Raji (cell line): ENCODE measurements around the gene CBX2.

ENCODE experiments used
- POLR2A ChIP-seq: IDR thresholded peaks from 2 replicates; pipeline ENCODE4 v1.6.1; 2011; ENCODE audit warnings: low read depth, low read length, control low read depth; ENCODE audit not compliant: insufficient read depth

Gene CBX2

GRCh38 chr17:79750650-79751545 lies 27.1 kb upstream of the CBX2 start:
- TF ChIP-seq POLR2A, result no peak

- TF ChIP-seq POLR2A, result no peak
Measured at GRCh38 chr17:79752175-79752574, 25.8 kb upstream of the CBX2 start.

DNA sequence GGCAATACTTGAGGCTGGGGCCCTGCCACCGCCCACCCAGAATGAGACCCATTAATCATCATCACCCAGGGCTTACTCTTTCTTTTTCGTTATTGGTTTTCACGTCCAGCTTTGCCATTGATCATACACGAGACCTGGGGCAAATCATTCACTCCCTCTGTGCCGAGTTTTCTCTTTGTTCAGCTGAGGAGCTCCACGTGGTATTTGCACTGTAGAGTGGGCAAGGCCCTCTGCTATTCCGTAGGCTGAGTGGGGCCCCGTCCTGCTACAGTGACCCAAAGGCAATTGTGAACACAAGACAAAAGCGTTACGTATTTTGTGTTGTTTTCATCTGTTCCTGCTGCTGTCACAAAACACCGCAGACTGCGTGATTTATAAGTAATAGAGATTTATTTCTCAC lies 23.6 kb upstream of the CBX2 start:
- no peak for TF ChIP-seq POLR2A

DNA sequence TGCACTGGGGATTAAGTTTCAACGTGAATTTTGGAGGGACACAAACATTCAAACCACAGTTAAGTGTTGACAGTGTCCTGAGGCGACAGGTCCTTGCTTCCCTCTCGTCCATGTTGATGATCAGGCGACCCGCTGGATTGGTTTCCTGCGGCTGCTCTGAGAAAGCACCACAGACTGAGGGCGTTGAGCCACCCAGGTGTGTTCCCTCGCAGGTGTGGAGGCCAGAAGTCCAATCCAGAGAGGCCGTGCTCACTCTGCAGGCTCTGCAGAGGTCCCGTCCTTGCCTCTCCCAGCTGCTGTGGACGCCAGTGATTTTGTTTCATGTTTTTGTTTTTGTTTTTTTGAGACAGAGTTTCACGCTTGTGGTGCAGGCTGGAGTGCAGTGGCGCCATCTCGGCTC lies 22.4 kb upstream of the CBX2 start:
- no peak for TF ChIP-seq POLR2A

DNA sequence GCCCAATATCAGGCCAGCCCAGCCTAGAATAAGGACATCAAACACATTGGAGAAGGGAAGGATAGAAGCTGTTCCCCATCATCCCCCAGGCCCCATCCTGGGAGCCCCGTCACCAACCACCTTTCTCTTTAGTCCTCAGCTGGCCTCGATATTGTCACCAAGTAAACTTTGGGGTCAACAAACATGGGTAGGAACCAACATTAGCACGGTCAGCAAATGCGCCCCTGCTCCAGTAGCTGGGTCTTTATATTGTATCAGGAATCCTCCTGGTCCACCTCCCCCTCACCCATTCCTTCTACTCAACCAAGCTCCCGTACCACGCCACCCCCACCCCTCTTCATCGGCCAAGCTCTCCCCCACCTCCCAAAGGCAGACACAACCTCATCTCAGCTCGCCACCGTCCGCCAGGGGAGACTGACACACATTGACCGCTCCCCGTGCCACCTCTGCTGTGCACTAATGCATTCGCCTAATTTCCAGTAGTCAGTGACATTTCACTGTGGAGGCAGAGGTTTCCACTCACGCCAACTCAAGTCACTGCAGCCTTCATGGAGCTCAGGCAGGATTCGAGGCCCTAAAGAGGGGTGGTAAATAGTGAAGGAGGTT lies 20.7 kb upstream of the CBX2 start:
- TF ChIP-seq POLR2A, result no peak

- no peak for TF ChIP-seq POLR2A
Measured at GRCh38 chr17:79758271-79758670, 19.7 kb upstream of the CBX2 start.

- TF ChIP-seq POLR2A, result no peak
Measured at GRCh38 chr17:79760197-79760906, 17.6 kb upstream of the CBX2 start.

DNA sequence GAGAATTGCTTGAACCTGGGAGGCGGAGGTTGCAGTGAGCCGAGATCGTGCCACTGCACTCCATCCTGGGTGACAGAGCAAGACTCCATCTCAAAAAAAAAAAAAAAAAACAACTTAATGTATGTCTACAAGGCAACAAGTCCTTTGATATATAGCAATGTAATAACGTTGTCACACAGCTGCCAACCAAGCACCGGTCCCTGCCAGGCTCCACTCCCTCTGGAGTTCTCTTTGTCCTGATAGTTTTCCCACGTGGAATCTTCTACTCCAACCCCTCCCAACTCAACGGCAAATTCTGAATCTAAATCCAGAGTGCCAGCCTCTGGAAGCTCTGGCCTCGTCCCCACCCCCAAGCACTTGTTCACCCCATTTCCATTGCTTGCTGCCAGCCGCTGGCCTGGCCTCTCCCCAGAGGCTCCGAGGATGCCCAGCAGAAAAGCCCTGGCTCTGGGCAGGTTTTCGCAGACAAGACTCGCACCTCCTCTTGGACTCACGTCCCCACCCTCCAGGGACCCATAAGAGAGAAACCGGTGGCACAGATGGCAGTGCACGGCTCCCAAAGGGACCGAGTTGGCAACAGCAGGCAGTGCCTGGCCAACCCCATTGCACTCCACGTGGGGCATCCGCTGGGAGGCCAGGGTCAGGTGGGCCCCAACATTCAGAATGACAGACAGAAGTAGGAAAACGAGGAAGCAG lies 15.9 kb upstream of the CBX2 start:
- TF ChIP-seq POLR2A, result no peak

GRCh38 chr17:79765708-79766107 lies 12.2 kb upstream of the CBX2 start:
- no peak for TF ChIP-seq POLR2A

DNA sequence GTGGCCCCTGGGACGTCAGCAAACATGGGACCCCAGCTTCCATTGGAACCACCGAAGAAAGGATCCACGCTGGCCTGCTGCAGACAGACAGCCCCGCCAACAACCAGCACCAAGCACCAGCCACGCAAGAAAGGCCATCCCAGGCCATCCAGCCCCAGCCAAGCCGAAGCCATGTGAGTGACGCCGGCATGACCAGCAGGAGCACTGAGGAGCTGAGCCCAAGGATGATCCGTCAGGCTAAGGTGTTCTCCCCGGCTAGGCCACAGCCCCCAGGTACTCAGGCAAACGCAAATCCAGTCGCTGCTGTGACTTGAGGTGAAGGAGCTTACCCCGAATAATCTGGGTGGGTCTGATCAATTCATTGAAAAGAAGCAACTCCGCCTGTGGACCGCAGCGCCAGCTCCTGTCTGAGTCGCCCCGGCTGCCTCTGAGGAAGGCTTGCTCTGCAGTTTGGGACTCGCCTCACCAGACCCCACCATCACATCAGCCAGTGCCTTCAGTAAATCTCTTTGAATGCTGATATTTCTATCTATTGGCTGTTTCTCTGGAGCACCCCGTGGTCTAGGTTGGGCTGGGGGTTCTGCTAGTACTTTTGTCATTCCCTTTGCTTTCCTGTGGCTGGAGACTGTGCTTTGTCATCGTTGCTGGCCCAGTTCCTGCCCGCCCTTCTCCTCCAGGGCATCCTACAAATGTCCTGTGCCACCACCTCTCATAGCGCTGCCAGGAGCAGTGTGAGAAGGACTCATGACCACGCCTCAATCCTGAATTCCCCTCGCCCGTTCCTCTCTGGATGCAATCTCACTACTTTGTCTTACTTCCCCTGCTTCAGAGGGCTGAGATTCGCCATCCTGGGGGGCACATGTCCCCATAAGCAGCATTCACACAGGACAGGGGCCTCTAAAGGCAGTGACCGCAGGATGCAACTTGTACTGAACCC lies 8.1 kb upstream of the CBX2 start:
- no peak for TF ChIP-seq POLR2A

DNA sequence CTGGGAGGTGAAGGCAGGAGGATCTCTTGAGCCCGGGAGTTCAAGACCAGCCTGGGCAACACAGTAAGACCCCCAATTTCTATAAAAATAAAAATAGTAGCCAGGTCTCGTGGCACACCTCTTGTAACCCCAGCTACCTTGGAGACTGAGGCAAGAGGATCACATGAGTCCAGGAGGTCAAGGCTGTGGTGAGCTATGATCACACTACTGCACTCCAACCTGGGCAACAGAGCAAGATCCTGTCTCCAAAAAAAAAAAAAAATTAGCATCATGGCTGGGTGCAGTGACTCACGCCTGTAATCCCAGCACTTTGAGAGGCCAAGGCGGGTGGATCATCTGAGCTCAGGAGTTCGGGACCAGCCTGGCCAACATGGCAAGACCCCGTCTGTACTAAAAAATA lies 6.7 kb upstream of the CBX2 start:
- no peak for TF ChIP-seq POLR2A

DNA sequence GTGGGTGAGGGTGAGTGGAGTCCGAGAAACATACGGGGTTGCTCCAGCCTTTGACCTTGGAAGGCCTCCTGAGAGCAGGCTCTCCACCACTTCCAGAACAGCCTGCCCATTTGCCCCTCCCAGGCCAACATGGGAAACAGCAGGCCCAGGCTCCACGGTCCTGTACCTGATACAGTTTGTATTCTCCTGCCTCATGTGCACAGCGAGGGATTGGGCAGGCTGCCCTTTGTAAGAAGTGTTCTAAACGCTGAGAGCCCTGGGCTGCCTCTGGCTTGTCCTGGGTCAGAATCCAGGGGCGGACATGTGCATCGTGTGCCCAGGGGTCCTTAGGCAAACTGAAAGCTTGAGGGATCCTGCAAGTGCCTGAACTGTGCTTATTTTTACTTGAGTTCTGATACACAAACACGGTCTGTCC lies 3.4 kb upstream of the CBX2 start:
- TF ChIP-seq POLR2A, result no peak

DNA sequence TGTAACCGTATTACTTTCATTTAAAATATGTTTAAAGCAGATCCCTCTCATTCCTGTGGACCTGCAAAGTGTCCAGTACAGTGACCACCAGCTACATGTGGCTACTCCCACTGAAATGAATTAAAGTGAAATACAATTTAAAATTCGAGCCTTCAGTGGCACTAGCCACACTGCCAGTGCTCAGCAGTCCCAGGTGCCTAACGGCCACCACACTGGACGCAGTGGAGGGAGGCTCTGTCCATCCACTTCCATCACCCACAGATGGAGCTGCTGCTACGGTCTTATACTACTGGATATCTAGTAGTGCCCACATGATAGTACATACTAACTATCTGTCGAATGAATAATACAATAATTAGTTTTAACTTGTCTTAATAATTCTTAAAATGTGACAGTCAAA lies 2.3 kb upstream of the CBX2 start:
- TF ChIP-seq POLR2A, result no peak
